Subcutaneous adipose tissue (tissue), 4 donors: ENCODE measurements around the gene IQCE. TPM values are rescaled to one million over a fixed set of nuclear protein-coding genes. Genes with fewer than 3 reads are reported as not detected.

ENCODE experiments used
- CTCF ChIP-seq: fragments of 450-650 bp; IDR thresholded peaks from one replicate; pipeline ENCODE4 v1.5.1; 2016; ENCODE audit warnings: low read depth, mild to moderate bottlenecking, control low read depth, antibody characterized with exemption, moderate library complexity
- total RNA-seq, 4 donors: library from RNA; depleted of rRNA; stranded (reverse); fragments of >200 nt; gene quantifications; one replicate each; pipeline ENCODE4 v1.1.0, GENCODE V29; 2016

IQCE gene
- total RNA-seq, 4 donors from 2014 or later: 9.0 to 20.7 (median 12.6) TPM

GRCh38 chr7:2521952-2522591 is 36.7 kb upstream of the IQCE start:
- no peak for TF ChIP-seq CTCF

GRCh38 chr7:2522780-2523433 is 35.9 kb upstream of the IQCE start:
- TF ChIP-seq CTCF: no peak

- TF ChIP-seq CTCF: no peak
Measured at GRCh38 chr7:2523461-2523936, 35.3 kb upstream of the IQCE start.

- no peak for TF ChIP-seq CTCF
Measured at GRCh38 chr7:2523941-2524807, 34.6 kb upstream of the IQCE start.

GRCh38 chr7:2524808-2525657 is 33.7 kb upstream of the IQCE start:
- TF ChIP-seq CTCF: no peak

GRCh38 chr7:2525658-2526630 is 32.8 kb upstream of the IQCE start:
- TF ChIP-seq CTCF: no peak
